Mesenteric fat pad (tissue), 1 donor: ENCODE measurements around the gene DYNC2LI1. TPM values are rescaled to one million over a fixed set of nuclear protein-coding genes. Genes with fewer than 3 reads are reported as not detected.
"Not testable (repeated sequence)": the region's sequence is repeated elsewhere in the genome, so short reads cannot be mapped to it uniquely, and the experiment has no call there.

ENCODE experiments used
- DNase-seq: peaks from one replicate; pipeline ENCODE4 v3.0.0-alpha.2; 2020; ENCODE audit warnings: low spot score
- long read RNA-seq: library from polyadenylated mRNA; unstranded; transcript quantifications from one replicate; pipeline ENCODE4 v2.0.0, GENCODE V29; 2020
- total RNA-seq: library from RNA; stranded (reverse); fragmentation: NEBNext Ultra II Directional; extraction: Animal tissue kit (Norgen Biotek cat#: 25700); gene quantifications from one replicate; pipeline ENCODE4 v1.2.1, GENCODE V29; 2021
- donor health status: DM: yes; HTN: yes; CAD: no.

The DYNC2LI1 gene
- total RNA-seq = 7.4 TPM
- long read RNA-seq, transcript DYNC2LI1-201 (13 exons, 1,399 nt) = major isoform, 8 of 22 reads
- long read RNA-seq, transcript DYNC2LI1-210 (13 exons, 1,346 nt) = minor isoform, 6 of 22 reads
- long read RNA-seq, partial matches to known transcripts = 3 of 22 reads
- long read RNA-seq, other reads (novel, unspliced or antisense) = 5 of 22 reads

DNA sequence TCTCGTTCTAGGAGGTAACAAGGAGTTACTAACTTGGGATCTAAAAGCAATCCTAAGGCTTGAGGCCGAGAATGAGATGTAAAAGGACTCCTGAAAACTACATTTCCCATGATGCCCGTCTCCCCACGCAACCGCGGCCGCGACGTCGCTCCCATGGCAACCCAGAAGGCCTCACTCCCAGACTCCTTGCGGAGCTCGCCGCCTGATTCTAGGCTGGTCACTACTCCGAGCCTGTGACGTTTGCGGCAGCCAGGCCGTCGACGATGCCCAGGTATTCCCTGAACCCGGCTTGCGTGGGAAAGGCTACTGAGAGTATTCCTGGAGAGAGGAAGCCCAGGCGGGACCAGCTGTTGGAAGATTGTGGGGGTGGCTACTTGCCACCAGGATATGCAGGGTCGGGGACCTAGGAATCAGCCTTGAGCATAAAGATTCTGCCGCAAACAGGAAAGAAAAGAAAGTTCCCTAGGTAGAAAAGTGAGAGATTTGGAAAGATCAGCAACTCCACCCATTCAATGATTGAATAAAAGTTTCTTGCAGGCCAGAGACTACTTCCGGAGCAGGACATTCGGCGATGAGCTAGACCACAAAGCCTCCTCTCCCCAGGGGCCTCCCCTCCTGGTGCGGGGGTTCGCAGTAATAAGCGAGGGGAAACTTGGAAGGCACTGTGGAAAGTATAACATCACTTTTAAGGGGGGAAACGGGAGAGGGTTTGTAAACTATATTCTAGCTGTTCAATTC lies at the start of gene DYNC2LI1:
Gene DYNC2LI1 (plus strand): TSS at position 164 of the 738 bp plus-strand sequence. CDS start 100 bp downstream, at position 264.
- no peak for DNase-seq

DNA sequence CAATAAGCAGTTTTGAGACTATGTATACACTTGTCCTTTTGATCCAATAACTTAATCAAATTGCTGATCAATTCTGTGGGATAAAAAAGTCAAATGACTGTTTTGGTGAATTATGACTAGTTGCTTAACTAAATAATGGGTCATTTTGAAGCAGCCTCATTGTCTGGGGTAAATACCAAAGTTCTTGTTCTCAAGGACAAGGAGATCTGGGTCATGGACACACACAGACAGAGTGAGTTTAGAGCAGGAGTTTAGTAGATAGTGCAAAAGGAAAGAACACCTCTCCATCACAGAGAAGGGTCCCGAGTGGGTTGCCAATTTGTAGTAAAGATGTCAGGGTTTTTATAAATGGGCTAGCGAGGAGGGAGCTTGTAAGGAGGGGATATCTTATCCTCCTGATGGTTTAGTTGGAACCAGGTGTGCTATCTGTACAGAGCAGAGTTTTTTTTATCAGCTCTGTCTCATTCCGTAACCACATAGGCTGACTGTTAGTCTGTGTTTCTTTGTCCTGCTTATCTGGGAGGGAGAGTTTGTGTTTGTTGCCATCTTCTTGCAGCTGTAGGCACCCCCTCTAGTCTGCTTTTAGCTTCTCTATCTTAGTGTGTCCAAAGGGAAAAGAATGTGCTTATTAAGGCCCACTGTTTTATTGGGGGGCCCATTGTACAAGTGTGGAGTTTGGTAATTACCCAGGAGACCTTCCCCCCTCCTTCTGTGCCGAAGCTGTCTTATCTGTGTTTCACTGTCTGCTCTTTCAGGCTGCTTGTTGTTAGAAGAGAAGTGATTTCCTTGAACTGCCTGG lies 48.9 kb upstream of the DYNC2LI1 start:
- DNase-seq = no peak

DNA sequence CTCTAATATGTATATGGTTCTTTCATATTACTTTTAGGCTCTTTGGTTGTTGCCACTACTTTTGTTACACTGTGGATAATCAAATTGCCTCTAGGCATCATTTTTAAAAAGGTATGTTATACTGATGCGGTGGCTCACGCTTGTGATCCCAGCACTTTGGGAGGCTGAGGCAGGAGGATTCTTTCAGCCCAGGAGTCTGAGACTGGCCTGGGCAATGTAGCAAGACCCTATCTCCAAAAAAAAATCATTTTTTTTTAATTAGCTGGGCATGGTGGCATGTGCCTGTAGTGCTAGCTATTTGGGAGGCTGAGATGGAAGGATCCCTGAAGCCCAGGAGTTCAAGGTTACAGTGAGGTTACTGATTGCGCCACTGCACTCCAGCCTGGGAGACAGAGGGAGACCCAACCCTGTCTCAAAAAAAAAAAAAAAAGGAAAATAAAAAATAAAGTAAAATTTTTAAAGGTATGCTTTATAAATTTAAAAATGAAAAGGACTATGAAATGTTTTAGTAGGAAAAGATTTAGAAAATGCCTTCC lies 48.1 kb upstream of the DYNC2LI1 start:
- DNase-seq = no peak

DNA sequence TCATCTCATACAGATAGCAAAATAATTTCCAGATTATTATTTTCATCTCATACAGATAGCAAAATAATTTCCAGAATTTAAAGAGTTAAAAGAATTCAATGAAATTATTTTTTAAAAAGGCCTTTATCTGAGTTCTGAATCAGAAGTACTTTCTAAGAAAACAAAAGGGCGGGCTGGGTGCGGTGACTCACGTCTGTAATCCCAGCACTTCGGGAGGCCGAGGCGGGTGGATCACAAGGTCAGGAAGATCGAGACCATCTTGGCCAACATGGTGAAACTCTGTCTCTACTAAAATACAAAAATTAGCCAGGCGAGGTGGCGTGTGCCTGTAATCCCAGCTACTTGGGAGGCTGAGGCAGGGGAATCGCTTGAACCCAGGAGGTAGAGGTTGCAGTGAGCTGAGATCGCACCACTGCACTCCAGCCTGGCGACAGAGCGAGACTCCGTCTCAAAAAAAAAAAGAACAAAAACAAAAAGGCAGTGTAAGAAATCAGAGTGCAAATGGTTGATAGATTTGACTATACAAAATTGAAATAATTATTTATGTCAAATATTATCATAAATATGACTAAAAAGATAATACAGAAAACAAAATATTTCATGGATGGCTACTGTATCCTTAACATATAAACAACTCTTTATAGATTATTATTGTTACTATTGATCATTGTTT lies 46.7 kb upstream of the DYNC2LI1 start:
- not testable (repeated sequence) for DNase-seq

DNA sequence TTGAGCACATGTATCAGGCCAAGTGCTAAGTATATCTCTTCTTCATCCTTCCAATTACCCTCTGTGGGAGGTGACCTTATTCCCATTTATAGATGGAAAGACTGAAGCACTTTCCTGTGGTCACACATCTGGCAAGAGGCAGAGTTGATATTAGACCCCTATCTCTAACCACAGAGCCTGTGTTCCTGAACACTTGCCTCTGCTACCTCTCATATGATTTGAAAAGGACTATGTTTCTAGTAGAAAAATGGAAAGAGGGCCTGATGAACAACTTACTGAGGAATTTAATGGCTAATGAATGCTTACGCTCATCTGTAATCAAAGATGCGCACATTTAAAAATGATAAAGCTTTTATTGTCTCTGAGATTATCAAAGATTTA lies 46.2 kb upstream of the DYNC2LI1 start:
- DNase-seq = no peak

DNA sequence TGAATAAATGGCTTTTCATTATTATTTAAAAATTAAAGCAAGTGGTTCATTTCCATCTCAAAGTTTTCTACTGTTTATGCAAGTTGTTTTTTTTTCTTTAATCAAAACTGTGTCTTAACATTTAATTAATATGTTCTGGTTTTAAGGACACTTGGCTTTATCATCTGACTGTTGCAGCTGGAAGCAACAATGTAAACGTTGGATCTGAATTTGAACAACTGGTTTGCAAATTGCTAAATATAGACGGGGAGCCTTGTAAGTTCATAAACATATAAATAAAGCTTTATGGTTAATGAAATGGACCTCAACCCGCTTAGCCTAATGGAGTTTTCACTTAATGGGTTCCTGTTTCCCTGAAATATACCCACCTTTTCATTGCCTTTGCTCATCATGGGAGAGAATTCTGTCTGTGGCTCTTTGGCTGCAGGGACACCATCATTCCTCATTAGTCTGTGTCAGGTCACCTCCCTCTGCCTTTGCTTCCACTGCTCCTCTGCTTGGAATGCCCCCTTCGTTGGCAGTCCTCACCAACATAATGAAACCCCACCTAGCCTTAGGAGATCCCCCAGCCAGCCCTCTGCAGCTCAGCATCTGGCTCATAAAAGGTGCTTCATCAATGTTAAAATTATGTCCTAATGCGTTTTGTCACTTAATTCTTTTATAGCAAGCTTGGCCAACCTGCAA lies 44.2 kb upstream of the DYNC2LI1 start:
- no peak for DNase-seq

DNA sequence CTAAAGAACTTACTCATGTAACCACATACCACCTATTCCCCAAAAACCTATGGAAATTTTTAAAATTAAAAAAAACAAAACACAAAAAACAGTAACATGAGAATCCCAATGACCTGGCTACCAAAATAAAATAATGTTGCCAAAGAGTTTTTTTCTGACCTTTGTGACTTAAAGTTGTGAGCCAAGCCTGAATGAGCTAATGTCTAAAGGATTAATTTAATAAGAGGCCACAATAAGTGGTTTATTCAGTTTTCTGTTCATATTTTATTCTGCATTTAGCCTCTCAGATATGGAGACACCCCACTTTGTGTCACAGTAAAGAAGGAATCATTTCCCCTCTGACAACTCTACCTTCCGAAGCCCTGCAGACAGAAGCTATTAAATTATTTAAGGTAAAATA lies 42.6 kb upstream of the DYNC2LI1 start:
- DNase-seq = no peak

DNA sequence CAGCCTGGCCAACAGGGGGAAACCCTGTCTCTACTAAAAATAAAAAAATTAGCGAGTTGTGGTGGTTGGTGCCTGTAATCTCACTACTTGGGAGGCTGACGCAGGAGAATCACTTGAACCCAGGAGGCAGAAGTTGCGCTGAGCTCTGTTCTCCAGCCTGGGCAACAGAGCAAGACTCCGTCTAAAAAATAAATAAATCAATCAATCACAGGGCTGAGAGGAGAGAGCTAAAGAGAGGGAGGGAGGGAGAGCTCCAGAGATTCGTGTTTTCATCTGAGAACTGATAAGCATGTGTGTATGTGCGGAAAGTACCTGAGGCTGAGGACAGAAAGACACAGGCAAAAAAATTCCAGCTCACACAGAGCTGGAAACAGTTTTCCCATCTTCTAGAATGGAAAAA lies 37.2 kb upstream of the DYNC2LI1 start:
- DNase-seq = no peak

DNA sequence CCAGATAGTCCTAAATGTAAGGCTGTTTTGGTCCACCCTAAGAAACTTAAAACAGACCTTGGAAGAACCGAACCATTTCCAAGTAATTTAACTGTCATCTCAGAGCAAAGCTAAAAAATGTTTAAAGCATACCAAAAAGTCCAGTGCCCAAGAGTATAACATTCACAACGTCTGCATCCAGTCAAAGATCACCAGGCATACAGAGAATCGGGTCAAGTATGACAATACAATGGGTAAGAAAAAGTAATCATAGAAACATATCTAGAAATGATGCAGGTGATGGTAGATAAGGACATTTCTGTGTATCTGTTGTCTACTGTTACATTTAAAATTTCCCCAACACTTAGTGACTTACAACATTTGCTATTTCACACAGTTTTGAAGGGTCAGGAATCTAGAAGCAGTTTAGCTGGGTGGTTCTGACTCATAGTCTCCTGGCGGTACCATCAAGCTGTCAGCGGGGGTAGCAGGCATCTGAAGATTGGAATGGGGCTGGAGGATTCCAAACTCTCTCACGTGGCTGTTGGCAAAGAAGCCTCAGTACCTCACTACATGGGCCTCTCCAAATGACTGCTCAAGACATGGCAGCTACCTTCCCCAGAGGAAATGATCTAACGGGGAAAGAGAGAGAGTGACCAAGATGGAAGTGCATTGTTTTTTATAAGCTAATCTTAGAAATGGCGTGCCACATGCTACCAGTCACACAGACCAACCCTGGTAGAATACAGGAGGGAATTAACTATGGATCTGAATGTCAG lies 36.6 kb upstream of the DYNC2LI1 start:
- DNase-seq = no peak

DNA sequence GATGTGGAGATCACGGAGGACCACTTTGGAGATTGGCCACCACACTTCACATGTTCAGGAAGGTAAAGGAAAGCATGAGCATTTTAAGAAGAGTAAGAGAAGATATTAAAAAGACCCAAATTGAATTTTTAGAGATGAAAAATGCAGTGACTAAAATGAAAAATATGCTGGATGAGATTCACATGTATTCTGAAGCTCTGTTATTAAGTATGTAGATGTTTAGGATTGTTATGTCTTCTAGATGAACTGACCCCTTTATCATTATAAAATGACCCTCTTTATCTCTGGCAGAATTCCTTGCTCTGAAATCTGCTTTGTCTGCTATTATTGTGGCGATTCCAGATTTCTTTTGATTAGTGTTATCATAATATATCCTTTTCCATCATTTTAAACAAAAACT lies 36.0 kb upstream of the DYNC2LI1 start:
- no peak for DNase-seq

DNA sequence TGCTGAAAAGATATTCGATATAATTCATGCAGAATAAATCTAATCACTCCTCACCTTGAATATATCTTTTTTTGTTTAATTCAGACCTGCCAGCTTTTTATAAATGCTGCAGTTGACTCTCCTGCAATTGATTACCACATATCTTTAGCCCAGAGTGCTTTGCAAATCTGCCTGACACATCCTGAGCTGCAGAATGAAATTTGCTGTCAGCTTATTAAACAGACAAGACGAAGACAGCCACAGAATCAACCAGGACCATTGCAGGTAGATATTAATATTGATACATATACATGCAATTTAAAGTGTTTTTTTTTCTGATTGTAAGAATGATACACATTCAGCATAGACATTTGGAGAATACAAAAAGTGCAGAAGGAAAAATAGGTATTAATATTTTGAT lies 35.6 kb upstream of the DYNC2LI1 start:
- no peak for DNase-seq

DNA sequence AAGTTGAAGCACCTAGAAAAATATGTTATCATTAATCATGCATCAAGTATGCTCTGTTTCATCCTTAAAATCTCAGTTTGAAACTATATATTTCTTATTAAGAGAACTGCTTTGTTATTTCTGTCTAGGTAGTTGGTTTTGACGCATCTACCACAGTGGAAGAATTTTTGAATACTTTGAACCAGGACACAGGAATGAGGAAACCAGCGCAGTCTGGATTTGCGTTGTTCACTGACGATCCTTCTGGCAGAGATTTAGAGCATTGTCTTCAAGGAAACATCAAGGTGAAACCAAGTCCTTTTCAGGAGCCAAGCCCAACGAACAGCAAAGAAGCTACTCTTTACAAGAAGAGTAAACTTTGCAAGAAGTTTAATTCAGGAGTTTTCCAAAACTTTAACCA lies 30.1 kb upstream of the DYNC2LI1 start:
- no peak for DNase-seq

DNA sequence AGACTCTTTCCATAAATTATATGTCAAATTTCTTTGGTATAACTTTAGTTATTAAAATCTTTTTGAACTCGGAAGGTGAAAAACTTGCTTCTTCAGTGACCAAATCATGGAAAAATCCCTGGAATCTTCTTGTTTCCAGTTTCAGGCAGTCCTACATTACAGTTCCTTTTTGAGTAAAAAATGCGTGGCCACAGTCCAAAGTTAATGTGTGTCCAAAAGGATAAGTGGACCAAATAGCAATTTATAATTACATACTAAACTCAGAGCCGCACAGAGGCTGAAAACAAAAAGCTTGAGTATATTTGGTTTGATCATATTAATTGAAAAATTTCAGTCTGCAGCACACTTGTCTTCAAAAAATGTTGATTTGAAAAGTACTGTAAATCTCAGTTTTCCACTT lies 28.4 kb upstream of the DYNC2LI1 start:
- DNase-seq = no peak

DNA sequence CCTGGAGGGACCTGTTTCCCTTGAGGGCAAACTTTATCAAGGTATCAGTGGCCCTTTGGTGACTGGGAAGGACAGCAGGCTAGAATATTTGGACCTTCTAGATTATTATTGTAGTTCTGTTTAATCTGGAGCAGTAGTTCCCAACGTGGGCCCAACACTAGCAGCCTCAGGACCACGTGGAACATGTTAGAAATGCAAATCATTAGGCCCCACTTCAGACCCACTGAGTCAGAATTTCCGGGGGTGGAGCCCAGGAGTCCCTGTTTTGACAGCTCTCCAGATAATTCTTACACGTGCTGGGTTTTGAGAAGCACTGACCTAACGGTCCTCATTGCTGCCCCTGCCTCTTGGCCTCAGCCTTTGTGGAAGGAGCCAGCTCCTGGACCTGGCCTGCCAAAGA lies 25.5 kb upstream of the DYNC2LI1 start:
- no peak for DNase-seq

DNA sequence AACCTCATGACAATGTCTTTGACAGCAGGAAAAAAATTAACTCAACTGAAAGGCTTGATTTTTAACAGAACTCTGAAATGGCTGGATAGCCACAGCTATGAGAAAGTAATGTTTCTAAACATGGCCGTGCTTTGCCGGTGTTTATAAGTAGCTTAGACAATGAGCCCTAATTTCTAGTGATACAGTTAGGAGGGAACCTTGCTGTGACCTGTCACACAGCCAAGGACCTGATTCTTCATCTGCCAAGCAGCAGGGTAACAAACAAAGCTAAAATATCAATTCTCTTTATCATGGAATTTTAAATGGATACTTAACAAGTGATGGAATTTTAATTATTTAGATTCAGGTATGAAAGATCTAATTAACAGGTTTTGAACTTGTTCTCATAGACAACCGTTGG lies 24.3 kb upstream of the DYNC2LI1 start:
- DNase-seq = no peak

DNA sequence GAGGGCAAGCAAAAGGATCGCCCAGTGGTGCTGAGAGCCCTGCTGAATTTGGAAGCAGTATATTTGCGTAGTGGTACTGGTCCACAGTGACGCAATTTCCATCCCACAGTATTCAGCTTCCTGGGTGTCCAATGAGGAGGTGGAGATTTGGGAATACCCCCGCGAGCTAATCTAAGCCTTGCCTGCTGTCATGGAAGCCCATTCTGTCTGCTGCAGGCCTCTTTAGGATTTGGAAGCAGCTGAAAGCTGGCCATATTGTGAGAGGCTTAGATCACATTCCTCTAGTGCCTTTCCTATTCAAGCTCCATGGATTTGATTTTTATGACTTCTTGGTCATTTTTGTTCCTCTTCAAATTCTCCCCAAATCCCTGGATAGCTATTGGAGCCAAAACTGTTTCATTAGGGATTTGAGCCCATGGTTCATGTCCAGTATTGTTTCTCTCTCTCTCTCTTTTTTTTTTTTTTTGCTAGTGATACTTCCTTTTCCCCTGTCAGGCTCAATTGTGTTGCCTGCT lies 22.3 kb upstream of the DYNC2LI1 start:
- no peak for DNase-seq

DNA sequence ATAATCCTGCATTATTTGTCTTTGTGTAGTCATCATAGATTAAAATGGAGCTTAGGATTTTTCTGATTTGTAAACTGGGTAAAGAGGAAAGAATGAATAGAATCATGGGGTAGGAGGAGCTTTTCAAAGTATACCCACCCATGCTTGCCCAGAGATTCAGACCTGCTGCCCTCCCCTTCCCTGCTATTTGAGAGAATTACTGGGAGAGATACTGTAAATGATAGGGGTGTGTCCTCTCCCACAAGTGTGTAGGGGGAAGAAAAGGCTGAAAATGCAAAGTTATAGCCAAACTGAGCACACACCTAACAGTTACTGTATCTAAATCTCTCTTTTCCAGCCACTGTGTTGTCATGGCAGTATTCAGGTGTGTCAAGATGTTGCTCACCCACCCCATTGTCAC lies 21.5 kb upstream of the DYNC2LI1 start:
- no peak for DNase-seq

DNA sequence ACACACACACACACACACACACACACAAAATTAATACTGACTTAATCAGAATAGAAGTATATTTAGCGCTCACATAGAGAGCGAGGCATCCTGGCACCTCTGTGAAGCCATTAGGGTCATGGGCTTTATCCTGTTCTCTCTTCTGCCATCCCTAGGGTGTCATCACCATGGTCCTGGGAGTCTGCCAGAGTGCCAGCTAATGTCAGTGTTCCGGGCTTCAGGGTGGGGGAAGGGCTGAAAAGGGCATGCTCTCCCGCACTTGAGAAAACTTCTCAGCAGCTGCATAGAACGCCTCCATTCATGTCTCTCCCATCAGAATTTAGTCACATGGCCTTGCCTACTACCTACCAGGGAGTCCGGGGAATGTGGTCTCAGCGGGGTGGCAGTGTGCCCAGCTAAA lies 19.7 kb upstream of the DYNC2LI1 start:
- DNase-seq = no peak

DNA sequence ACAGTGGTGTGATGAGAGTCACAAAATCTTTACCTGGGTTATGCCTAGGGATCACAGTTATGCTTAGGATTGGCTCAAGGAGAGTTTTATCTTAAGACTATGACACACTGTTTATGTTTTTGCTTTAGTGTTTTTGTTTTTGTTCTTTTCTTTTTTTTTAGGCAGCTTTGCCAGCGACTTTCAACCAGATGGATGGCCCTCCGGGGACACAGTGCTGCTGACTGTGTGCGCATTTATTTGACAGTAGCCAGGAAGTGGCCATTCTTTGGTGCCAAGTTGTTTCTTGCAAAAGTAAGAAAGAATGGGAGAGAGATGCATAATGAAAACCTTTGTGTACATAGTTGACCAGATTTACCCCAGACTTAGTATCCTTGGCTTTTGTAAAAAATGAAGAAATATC lies 15.1 kb upstream of the DYNC2LI1 start:
- no peak for DNase-seq

DNA sequence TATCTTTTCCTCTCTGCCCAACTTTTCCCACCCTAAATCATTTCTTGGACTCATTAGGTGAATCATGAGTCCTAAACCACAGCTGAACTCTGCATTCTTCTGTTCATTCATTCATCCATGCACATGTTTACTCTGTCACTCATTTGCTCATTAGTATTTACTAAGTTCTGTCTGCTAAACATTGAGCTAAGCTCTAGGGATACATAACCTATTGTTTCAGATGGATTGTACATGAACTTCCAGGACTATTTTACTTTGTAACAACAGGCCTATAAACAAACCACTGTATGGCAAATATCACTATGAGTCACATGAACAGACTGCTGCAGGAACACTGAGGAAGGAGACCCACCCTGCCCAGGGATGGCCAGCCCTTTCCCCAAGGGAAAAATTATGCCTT lies 14.6 kb upstream of the DYNC2LI1 start:
- DNase-seq = no peak
